Smooth muscle cell (in vitro differentiated cells): Measurements from ENCODE around the gene DFFB. TPM values are rescaled to one million over a fixed set of nuclear protein-coding genes. Genes with fewer than 3 reads are reported as not detected.

ENCODE experiments used
- DNase-seq: peaks from one replicate; lab custom pipeline; 2025; ENCODE audit not compliant: unreplicated experiment; lab: John Stamatoyannopoulos, UW
- H2AFZ ChIP-seq: fragments of 200-600 bp; sonication (generic); 2 replicates; pipeline ENCODE4 v1.6.0; 2016; ENCODE audit warnings: antibody characterized with exemption, low read depth, mild to moderate bottlenecking
- H3F3A ChIP-seq: fragments of 200-600 bp; sonication (generic); 2 replicates; pipeline ENCODE4 v1.6.0; 2017; ENCODE audit warnings: antibody characterized with exemption, low read depth
- H3K27ac ChIP-seq: fragments of 200-600 bp; sonication (generic); 2 replicates; pipeline ENCODE4 v1.5.1; 2016; ENCODE audit warnings: low read depth, mild to moderate bottlenecking
- H3K27me3 ChIP-seq: fragments of 200-600 bp; sonication (generic); 2 replicates; pipeline ENCODE4 v1.6.1; 2016; ENCODE audit warnings: low read depth, mild to moderate bottlenecking
- H3K36me3 ChIP-seq: fragments of 200-600 bp; sonication (generic); 2 replicates; pipeline ENCODE4 v1.5.1; 2016; ENCODE audit warnings: low read depth
- H3K4me1 ChIP-seq: fragments of 200-600 bp; sonication (generic); 2 replicates; pipeline ENCODE4 v1.5.1; 2016; ENCODE audit warnings: low read depth
- H3K4me2 ChIP-seq: fragments of 200-600 bp; sonication (generic); 2 replicates; pipeline ENCODE4 v1.6.0; 2016; ENCODE audit warnings: mild to moderate bottlenecking
- H3K4me3 ChIP-seq: fragments of 200-600 bp; sonication (generic); 2 replicates; pipeline ENCODE4 v1.5.1; 2016; ENCODE audit warnings: mild to moderate bottlenecking
- H3K79me2 ChIP-seq: fragments of 200-600 bp; sonication (generic); 2 replicates; pipeline ENCODE4 v1.6.0; 2016; ENCODE audit warnings: low read depth, mild to moderate bottlenecking
- H3K9ac ChIP-seq: fragments of 200-600 bp; sonication (generic); 2 replicates; pipeline ENCODE4 v1.6.0; 2016; ENCODE audit warnings: low read depth
- H3K9me3 ChIP-seq: fragments of 200-600 bp; sonication (generic); replicated peaks from 2 replicates; pipeline ENCODE4 v1.5.1; 2016; ENCODE audit warnings: low read depth
- H4K20me1 ChIP-seq: fragments of 200-600 bp; sonication (generic); 2 replicates; pipeline ENCODE4 v1.6.0; 2016; ENCODE audit warnings: low read depth
- WGBS: methylation state at CpG from one replicate; pipeline ENCODE4 v1.1.7; 2016; ENCODE audit warnings: low lambda C conversion rate; 5-methylcytosine and 5-hydroxymethylcytosine counted together
- polyA plus RNA-seq: library from polyadenylated mRNA; unstranded; fragments of >200 nt; fragmentation: Nextera tagmentation; extraction: Ambion mirVana; gene quantifications from 2 replicates; pipeline ENCODE4 v1.2.1, GENCODE V29; 2016
- total RNA-seq: library from RNA; depleted of rRNA; stranded (reverse); fragments of >200 nt; gene quantifications from 2 replicates; pipeline ENCODE4 v1.2.3, GENCODE V29; 2014
- TF ChIP-seq, protein P1 (sequence below): fragments of 200-600 bp; sonication (generic); IDR thresholded peaks from 2 replicates; pipeline ENCODE4 v1.5.1; 2017; ENCODE audit warnings: borderline replicate concordance, mild to moderate bottlenecking, antibody characterized with exemption; ENCODE audit not compliant: insufficient read depth, poor library complexity, severe bottlenecking

The DFFB gene
- total and polyA plus RNA-seq, 2 experiments from 2014 or later = 3.3 to 4.5 TPM

DNA sequence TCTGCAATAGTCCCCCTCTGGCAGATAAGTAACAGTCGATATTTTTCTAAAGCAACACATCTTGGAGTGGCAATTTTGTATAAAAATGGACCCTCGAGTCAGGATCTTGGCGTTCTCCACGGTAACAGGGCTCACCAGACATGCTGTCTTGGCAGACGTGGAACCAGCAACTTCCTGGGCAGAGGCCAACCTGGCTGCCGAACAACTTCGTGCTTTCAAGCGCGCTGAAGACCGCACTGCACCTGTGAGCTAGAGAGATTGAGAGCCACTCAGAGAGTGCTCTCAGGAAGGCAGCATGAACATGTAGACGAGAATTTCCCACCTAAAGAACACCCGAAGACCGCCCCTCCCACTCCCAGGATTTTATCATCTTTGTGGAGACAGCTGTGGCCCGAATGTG lies 35.5 kb downstream of the DFFB start:
- Histone ChIP-seq H3K27ac (no peak overlapping the region), H3K4me1 (no peaks in the 10 kb centered on the region), H3K4me2 (no peak overlapping the region), H4K20me1 (peaks cover 57% of the 10 kb centered on the region), H3F3A (no peaks in the 10 kb centered on the region), H3K4me3 (no peak overlapping the region), H3K9ac (no peak overlapping the region), H3K27me3 (no peaks in the 10 kb centered on the region), H3K79me2 (peaks cover 45% of the 10 kb centered on the region), H3K9me3 (no peaks in the 10 kb centered on the region), H2AFZ (no peak overlapping the region), H3K36me3 (no peaks in the 10 kb centered on the region)
- TF ChIP-seq, protein P1, sequence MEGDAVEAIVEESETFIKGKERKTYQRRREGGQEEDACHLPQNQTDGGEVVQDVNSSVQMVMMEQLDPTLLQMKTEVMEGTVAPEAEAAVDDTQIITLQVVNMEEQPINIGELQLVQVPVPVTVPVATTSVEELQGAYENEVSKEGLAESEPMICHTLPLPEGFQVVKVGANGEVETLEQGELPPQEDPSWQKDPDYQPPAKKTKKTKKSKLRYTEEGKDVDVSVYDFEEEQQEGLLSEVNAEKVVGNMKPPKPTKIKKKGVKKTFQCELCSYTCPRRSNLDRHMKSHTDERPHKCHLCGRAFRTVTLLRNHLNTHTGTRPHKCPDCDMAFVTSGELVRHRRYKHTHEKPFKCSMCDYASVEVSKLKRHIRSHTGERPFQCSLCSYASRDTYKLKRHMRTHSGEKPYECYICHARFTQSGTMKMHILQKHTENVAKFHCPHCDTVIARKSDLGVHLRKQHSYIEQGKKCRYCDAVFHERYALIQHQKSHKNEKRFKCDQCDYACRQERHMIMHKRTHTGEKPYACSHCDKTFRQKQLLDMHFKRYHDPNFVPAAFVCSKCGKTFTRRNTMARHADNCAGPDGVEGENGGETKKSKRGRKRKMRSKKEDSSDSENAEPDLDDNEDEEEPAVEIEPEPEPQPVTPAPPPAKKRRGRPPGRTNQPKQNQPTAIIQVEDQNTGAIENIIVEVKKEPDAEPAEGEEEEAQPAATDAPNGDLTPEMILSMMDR = no peak
- DNase-seq = no peak
- WGBS = 98% methylated on average over 14 of the region's 14 CpGs

DNA sequence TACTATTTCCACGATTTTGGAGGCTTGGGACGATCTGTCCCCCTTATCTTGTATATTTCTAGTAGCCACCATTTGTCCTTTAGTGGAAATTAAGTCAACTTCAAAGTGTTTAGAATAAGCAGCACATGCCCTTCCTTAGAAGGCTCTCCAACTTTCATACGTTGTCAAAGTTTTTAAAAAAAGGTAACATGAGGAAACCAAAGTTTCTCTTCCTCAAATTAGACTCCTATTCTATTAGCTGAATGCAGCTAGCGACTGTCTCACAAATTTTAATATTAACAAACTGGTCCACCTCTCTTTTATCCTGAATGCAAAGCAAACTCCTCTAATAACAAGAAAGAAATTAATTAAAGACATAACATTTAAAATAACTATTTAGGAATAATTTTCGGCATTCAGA lies 35.9 kb downstream of the DFFB start:
- Histone ChIP-seq H3K9ac (no peak overlapping the region), H3K27ac (no peak overlapping the region), H3K4me1 (no peaks in the 10 kb centered on the region), H2AFZ (no peak overlapping the region), H3K27me3 (no peaks in the 10 kb centered on the region), H3K79me2 (peaks cover 50% of the 10 kb centered on the region), H3K4me2 (no peak overlapping the region), H3K36me3 (no peaks in the 10 kb centered on the region), H4K20me1 (peaks cover 62% of the 10 kb centered on the region), H3F3A (no peaks in the 10 kb centered on the region), H3K9me3 (no peaks in the 10 kb centered on the region), H3K4me3 (no peak overlapping the region)
- no peak for DNase-seq
- 95% methylated on average over 5 of the region's 5 CpGs for WGBS
- TF ChIP-seq, protein P1 = no peak

DNA sequence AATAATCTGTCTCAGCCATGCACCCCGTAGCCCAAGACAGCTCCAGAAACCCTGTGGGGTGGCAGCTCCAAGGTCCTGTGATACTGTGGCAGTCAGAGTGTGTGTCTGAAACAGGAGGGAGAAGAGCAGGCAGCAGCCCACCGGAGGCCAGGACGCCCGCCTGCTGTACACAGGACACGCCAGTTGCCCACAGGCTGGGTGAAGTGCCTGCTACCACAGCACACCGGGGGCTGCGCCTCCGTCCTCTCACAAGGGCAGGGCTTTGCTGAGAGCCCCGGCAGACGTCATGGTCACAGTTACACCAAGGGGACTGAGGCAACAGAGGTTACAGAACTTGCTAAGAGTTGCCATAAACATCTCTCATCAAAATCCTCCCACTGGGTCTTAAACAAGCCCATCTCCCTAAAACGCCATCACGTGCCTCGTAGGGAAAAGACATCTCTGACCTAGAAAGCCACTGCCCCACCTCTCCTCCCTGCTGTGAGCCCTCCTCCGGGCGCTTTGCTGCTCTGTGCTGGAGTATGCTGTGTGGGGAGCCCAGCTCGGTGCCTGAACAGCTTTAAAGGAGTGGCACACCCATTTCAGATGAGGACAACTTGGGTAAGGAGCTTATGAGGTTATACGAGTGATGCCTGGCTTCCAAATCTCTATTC lies 37.5 kb downstream of the DFFB start:
- Histone ChIP-seq H3K79me2 (peaks cover 65% of the 10 kb centered on the region), H3K4me3 (no peak overlapping the region), H3K9ac (no peak overlapping the region), H3K9me3 (no peaks in the 10 kb centered on the region), H3K36me3 (no peaks in the 10 kb centered on the region), H3K27me3 (no peaks in the 10 kb centered on the region), H4K20me1 (peaks cover 66% of the 10 kb centered on the region), H3F3A (no peaks in the 10 kb centered on the region), H3K27ac (no peak overlapping the region), H3K4me1 (peaks cover 6% of the 10 kb centered on the region), H2AFZ (no peak overlapping the region), H3K4me2 (no peak overlapping the region)
- no peak for DNase-seq
- TF ChIP-seq, protein P1 = no peak
- 96% methylated on average over 17 of the region's 17 CpGs for WGBS

DNA sequence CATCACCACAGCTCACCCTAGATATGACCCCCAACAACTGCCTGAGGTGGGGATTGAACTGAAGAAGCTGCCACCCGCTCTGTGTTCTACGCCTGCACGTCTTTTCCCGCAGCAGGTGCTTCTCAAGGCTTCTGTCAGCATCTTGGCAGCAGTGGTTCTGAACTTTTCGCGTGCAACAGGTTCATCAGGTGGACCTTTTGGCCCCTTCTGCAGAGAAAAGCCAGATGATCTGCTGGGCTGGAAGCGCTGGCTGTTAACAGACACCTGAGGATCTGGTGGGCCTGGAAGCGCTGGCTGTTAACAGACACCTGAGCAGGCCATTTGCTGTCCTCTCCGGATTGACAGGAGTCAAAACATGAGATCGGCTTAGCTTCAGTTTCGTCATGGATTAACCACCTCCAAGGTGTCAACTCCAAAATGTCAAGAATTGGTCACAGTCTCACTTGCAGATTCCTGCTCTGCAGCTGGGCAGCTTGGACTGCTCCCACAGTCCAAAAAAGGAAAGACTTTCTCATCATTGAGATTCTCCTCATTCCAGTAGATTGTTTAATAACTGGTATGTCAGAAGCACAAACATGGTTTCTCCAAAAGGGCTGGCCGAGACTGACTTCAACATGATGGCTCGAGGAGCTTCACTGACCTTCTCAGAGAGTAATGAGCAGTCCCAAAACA lies 38.1 kb downstream of the DFFB start:
- Histone ChIP-seq H3K4me2 (no peak overlapping the region), H3K36me3 (no peaks in the 10 kb centered on the region), H4K20me1 (peaks cover 62% of the 10 kb centered on the region), H2AFZ (no peak overlapping the region), H3K9ac (no peak overlapping the region), H3K27me3 (no peaks in the 10 kb centered on the region), H3K4me3 (no peak overlapping the region), H3K4me1 (peaks cover 6% of the 10 kb centered on the region), H3F3A (no peaks in the 10 kb centered on the region), H3K27ac (no peak overlapping the region), H3K79me2 (peaks cover 68% of the 10 kb centered on the region), H3K9me3 (no peaks in the 10 kb centered on the region)
- 91% methylated on average over 13 of the region's 13 CpGs for WGBS
- no peak for DNase-seq
- TF ChIP-seq, protein P1 = no peak
